ENCODE data around the gene CASZ1.

CASZ1 gene

DNA sequence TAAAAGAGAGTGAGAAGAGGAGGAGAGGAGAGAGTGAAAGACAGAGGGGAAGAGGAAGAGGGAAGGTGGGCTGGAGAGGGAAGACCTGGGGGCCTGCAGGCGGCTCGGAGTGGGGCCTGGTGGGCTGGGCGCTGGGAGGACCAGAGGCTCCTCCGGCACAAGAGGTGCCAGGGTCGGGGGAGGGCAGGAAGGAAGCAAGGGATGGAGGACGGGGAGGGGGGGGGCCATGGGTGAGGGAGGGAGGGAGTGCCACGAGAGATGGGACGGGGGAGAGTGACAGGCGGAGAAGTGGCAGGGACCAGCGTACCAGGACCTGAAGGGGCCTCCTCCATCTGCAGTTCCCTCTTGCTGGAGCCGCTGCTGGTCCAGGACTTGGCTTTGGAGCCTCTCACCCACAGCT is 87.7 kb downstream of the CASZ1 start:
- Histone ChIP-seq H3K9me3 (ENCODE audit: control insufficient read depth, low read length) (no peaks in the 10 kb centered on the region), H3K36me3 (ENCODE audit: control insufficient read depth, insufficient read depth, low read length) (no peaks in the 10 kb centered on the region), H3K4me1 (ENCODE audit: control insufficient read depth, insufficient read depth, low read length, poor library complexity, severe bottlenecking) (no peaks in the 10 kb centered on the region), H3K4me3 (ENCODE audit: insufficient read depth, low read depth, low read length, poor library complexity, severe bottlenecking) (no peak overlapping the region), H3K27me3 (replicated peaks; ENCODE audit: control insufficient read depth, insufficient read depth, low read length, poor library complexity, severe bottlenecking) (no peaks in the 10 kb centered on the region), H3K27ac (ENCODE audit: insufficient read depth, low read length, poor library complexity, severe bottlenecking) (no peak overlapping the region)
- DNase-seq, result no peak

DNA sequence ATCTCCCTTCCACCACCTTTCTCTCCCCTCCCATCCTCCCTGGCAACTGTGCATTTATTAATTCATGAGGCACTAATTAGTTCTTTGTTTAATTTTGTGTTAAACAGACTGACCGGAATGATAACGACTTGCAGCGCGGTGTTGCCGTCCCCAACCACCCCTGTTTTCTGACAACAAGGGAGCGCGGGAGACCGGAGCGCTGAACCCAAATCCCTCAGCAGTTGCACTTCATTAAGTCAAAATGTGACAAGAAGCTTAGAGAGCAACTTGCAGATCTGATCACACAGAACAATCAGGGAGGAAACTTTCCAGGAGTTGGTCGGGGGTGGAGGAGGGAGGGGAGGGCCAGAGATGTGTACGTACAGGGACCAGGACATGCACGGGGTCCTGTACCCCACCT is 89.2 kb downstream of the CASZ1 start:
- Histone ChIP-seq H3K36me3 (ENCODE audit: control insufficient read depth, insufficient read depth, low read length) (no peaks in the 10 kb centered on the region), H3K27me3 (replicated peaks; ENCODE audit: control insufficient read depth, insufficient read depth, low read length, poor library complexity, severe bottlenecking) (no peaks in the 10 kb centered on the region), H3K4me1 (ENCODE audit: control insufficient read depth, insufficient read depth, low read length, poor library complexity, severe bottlenecking) (no peaks in the 10 kb centered on the region), H3K27ac (ENCODE audit: insufficient read depth, low read length, poor library complexity, severe bottlenecking) (no peak overlapping the region), H3K9me3 (ENCODE audit: control insufficient read depth, low read length) (no peaks in the 10 kb centered on the region), H3K4me3 (ENCODE audit: insufficient read depth, low read depth, low read length, poor library complexity, severe bottlenecking) (no peak overlapping the region)
- no peak for DNase-seq

DNA sequence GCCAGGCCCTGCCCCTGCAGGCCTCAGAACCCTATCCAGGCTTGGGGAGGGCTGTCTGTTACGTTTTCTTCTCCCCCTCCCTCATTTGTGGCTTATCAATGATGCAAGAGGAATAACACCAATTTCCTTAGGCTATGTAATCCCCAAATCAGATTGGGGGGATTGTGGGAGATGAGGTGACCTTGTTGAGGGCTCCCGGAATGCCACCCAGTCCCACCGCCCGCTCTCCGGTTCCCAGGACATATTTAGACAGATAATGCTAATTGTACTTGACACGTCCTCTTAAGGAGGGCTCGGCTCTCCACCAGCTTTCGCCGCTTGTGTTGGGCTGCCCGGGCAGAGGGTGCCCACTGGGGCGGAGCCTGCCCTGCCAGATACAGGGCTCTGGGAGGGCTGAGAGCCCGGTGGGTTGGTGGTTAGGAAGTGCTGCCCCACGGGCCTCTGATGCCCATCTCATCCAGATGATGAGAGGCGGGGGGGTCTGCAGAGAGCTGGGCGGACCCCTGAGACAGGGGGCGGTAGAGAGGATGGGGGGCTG is 90.0 kb downstream of the CASZ1 start:
- no peaks in the 10 kb centered on the region for H3K4me1 ChIP-seq (ENCODE audit: control insufficient read depth, insufficient read depth, low read length, poor library complexity, severe bottlenecking)
- H3K27ac ChIP-seq (ENCODE audit: insufficient read depth, low read length, poor library complexity, severe bottlenecking), result no peak overlapping the region
- no peak for DNase-seq
- H3K4me3 ChIP-seq (ENCODE audit: insufficient read depth, low read depth, low read length, poor library complexity, severe bottlenecking), result no peak overlapping the region
- H3K27me3 ChIP-seq (replicated peaks; ENCODE audit: control insufficient read depth, insufficient read depth, low read length, poor library complexity, severe bottlenecking), result no peaks in the 10 kb centered on the region
- no peaks in the 10 kb centered on the region for H3K36me3 ChIP-seq (ENCODE audit: control insufficient read depth, insufficient read depth, low read length)
- H3K9me3 ChIP-seq (ENCODE audit: control insufficient read depth, low read length), result no peaks in the 10 kb centered on the region

DNA sequence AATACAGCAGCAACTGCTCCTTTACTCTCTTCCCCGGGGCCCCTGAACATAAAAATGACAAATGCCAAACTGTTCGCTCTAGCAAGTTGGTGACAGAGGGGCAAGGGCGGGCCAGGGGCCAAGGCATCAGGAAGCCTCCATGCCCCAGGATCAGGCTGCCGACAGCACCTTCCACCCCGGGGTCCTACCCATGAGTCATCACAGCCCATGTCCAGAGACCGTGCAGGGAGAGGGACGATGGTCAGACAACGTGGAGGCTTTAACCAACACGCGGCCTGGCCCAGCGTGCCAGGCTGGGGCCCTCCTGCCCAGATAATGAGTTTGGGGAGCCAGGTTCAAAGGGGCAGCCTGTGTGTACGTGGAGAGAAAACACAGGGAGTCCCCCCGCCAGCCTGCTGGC is 90.5 kb downstream of the CASZ1 start:
- Histone ChIP-seq H3K27me3 (replicated peaks; ENCODE audit: control insufficient read depth, insufficient read depth, low read length, poor library complexity, severe bottlenecking) (no peaks in the 10 kb centered on the region), H3K4me3 (ENCODE audit: insufficient read depth, low read depth, low read length, poor library complexity, severe bottlenecking) (no peak overlapping the region), H3K36me3 (ENCODE audit: control insufficient read depth, insufficient read depth, low read length) (no peaks in the 10 kb centered on the region), H3K4me1 (ENCODE audit: control insufficient read depth, insufficient read depth, low read length, poor library complexity, severe bottlenecking) (no peaks in the 10 kb centered on the region), H3K27ac (ENCODE audit: insufficient read depth, low read length, poor library complexity, severe bottlenecking) (no peak overlapping the region), H3K9me3 (ENCODE audit: control insufficient read depth, low read length) (no peaks in the 10 kb centered on the region)
- DNase-seq, result no peak

DNA sequence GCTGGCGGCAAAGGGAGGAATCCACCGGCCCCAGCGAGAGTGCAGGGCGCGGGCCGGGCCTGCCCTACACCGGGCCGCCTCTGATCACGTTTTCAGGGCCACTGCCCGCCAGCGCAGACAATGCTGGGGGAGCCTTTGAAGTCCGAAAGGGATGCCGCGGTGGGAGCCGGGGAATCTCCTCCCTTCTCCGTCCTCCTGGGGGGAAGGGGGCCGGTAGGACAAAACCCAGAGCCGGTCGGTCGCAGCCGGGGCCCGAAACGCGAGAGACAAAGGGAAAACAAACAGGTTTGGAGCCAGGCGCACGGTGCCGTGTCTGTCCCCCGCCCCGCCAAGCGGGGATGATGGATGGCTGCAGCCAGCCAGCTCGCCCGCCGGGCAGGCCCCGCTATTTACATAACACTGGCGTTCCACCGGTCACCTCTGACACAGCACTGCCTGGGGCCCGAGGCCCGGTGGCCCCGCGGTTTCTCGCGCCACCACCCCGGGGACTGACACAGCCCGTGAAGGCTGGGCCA is 92.0 kb downstream of the CASZ1 start:
- no peak for DNase-seq
- Histone ChIP-seq H3K4me1 (ENCODE audit: control insufficient read depth, insufficient read depth, low read length, poor library complexity, severe bottlenecking) (no peaks in the 10 kb centered on the region), H3K36me3 (ENCODE audit: control insufficient read depth, insufficient read depth, low read length) (no peaks in the 10 kb centered on the region), H3K9me3 (ENCODE audit: control insufficient read depth, low read length) (no peaks in the 10 kb centered on the region), H3K27ac (ENCODE audit: insufficient read depth, low read length, poor library complexity, severe bottlenecking) (no peak overlapping the region), H3K4me3 (ENCODE audit: insufficient read depth, low read depth, low read length, poor library complexity, severe bottlenecking) (no peak overlapping the region), H3K27me3 (replicated peaks; ENCODE audit: control insufficient read depth, insufficient read depth, low read length, poor library complexity, severe bottlenecking) (no peaks in the 10 kb centered on the region)

DNA sequence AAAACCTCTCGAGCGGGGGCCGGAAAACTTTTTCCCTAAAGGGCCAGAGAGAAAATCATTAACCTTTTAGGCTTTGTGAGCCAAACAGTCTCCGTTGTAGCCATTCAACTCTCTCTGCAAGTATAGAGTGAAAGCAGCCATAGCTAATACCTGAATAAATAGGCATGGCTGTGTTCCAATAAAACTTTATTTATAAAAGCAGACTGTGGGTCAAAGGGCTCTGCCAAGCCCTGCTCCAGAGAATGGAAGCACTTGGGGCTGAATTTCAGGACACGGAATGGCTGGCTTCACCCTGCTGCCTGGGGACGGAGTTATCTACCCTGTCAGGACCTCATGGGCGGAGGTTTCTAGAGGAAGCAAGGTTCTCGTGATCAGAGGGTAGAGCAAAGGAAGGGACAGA is 92.7 kb downstream of the CASZ1 start:
- DNase-seq, result no peak
- H3K9me3 ChIP-seq (ENCODE audit: control insufficient read depth, low read length), result no peaks in the 10 kb centered on the region
- H3K27me3 ChIP-seq (replicated peaks; ENCODE audit: control insufficient read depth, insufficient read depth, low read length, poor library complexity, severe bottlenecking), result no peaks in the 10 kb centered on the region
- H3K27ac ChIP-seq (ENCODE audit: insufficient read depth, low read length, poor library complexity, severe bottlenecking), result no peak overlapping the region
- H3K4me1 ChIP-seq (ENCODE audit: control insufficient read depth, insufficient read depth, low read length, poor library complexity, severe bottlenecking), result no peaks in the 10 kb centered on the region
- H3K4me3 ChIP-seq (ENCODE audit: insufficient read depth, low read depth, low read length, poor library complexity, severe bottlenecking), result no peak overlapping the region
- no peaks in the 10 kb centered on the region for H3K36me3 ChIP-seq (ENCODE audit: control insufficient read depth, insufficient read depth, low read length)

DNA sequence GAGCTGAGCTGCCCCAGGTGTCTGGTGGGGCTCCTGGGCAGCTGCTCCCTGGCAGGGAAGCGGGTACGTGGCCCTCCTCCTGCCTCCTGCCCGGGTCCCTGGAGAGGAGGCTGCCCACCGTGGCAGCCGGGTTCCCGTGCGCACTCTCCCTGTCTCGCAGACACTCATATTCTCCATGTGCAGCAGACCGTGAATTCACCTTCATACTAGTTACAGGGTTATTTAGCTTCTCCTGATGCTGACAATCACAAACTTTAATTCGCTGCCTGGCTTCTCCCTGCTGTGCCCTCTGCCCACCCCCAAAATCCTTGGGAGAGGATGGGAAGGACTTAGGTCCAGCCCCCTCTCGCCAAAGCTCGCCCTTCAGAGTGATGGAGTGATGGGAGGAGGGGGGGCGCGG is 95.3 kb downstream of the CASZ1 start:
- H3K27me3 ChIP-seq (replicated peaks; ENCODE audit: control insufficient read depth, insufficient read depth, low read length, poor library complexity, severe bottlenecking), result no peaks in the 10 kb centered on the region
- DNase-seq, result no peak

DNA sequence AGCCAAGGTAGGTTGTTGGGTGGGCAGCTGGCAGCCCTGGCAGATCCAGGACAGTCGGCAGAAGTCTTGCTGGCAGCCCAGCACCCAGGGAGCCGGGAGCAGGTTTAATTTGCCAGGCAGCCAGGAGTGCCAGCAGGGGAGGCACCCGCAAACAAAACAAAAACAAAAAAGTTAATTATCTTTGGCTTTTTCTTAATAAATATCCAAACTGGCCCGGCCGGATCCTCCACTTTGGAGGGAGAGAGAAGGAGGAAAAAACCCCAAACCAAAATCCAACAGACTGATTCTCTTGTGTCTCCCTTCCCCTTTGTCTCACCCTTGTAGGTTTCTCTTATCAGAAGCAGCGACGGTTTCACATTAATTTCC is 97.0 kb downstream of the CASZ1 start:
- Histone ChIP-seq H3K36me3 (ENCODE audit: control insufficient read depth, insufficient read depth, low read length) (no peaks in the 10 kb centered on the region), H3K9me3 (ENCODE audit: control insufficient read depth, low read length) (no peaks in the 10 kb centered on the region), H3K27me3 (replicated peaks; ENCODE audit: control insufficient read depth, insufficient read depth, low read length, poor library complexity, severe bottlenecking) (no peaks in the 10 kb centered on the region), H3K4me3 (ENCODE audit: insufficient read depth, low read depth, low read length, poor library complexity, severe bottlenecking) (no peak overlapping the region), H3K4me1 (ENCODE audit: control insufficient read depth, insufficient read depth, low read length, poor library complexity, severe bottlenecking) (no peaks in the 10 kb centered on the region), H3K27ac (ENCODE audit: insufficient read depth, low read length, poor library complexity, severe bottlenecking) (no peak overlapping the region)
- DNase-seq, result no peak

More for the DNA sequence above, 95.3 kb downstream of the CASZ1 start:
- Histone ChIP-seq H3K36me3 (ENCODE audit: control insufficient read depth, insufficient read depth, low read length) (no peaks in the 10 kb centered on the region), H3K4me3 (ENCODE audit: insufficient read depth, low read depth, low read length, poor library complexity, severe bottlenecking) (no peak overlapping the region), H3K27ac (ENCODE audit: insufficient read depth, low read length, poor library complexity, severe bottlenecking) (no peak overlapping the region), H3K4me1 (ENCODE audit: control insufficient read depth, insufficient read depth, low read length, poor library complexity, severe bottlenecking) (no peaks in the 10 kb centered on the region), H3K9me3 (ENCODE audit: control insufficient read depth, low read length) (no peaks in the 10 kb centered on the region)

DNA sequence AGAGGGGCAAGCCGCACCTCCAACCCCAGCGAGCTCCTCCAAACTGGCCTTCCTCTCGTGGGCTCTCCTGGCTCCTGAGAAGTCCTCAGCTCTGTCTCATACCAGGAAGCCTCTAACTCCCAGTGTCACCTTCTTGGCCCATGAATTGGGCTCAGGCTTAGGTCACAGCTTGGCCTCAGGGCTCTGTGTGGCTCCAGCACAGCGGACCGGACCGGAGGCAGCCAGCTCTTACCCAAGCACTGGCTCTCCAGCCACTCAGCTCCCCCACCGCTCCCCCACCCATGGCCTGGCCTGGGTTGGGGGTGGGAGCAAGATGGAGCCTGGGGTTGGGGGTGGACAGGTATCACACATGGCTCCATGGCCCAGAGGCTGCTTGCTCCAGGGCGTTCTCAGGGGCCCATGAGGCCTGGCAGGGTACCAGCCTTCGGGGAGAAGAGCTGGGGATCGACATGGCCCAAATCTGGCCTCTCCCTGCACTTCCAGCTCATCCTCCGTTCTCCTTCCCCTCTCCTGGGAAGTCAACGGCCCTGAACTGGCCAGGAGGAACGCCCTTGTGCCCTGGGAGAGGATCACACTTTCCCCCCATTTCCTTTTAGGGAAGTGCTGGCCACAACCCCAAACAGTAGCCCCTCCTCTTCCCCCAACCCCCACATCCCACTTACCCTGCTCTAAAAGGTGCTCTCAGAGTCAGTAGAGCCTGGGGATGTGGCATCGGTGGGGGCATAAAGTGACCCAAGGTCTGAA is 97.5 kb downstream of the CASZ1 start:
- H3K27ac ChIP-seq (ENCODE audit: insufficient read depth, low read length, poor library complexity, severe bottlenecking), result no peak overlapping the region

DNA sequence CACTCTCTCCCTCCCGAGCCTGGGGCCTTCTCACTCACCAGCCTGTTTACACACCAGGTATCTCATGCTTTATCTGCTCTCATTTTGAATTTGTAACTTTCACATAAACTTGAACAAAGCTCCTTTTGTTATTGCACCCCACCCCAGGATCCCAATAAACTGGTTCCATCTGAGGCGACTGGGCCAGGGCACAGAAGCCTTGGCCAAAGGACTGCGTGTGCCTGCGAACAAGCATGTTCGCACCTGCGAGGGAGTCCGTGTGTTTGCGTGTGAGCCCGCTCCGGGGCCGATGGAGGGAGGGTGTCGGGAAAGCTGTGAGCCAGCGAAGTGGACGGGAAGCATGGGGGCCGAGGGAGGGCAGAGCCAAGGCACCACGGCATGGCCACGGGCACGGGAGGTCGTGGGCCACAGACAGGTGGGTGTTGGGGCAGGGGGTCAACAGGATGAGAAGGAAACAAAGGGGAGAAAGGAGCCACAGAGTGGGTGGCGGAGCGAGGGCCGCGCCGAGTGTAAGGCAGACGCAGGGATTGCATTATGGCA is 98.8 kb downstream of the CASZ1 start:
- Histone ChIP-seq H3K36me3 (ENCODE audit: control insufficient read depth, insufficient read depth, low read length) (no peaks in the 10 kb centered on the region), H3K4me3 (ENCODE audit: insufficient read depth, low read depth, low read length, poor library complexity, severe bottlenecking) (no peak overlapping the region), H3K9me3 (ENCODE audit: control insufficient read depth, low read length) (no peaks in the 10 kb centered on the region), H3K27ac (ENCODE audit: insufficient read depth, low read length, poor library complexity, severe bottlenecking) (no peak overlapping the region), H3K27me3 (replicated peaks; ENCODE audit: control insufficient read depth, insufficient read depth, low read length, poor library complexity, severe bottlenecking) (no peaks in the 10 kb centered on the region), H3K4me1 (ENCODE audit: control insufficient read depth, insufficient read depth, low read length, poor library complexity, severe bottlenecking) (peaks cover 8% of the 10 kb centered on the region)
- no peak for DNase-seq

More for the DNA sequence above, 97.5 kb downstream of the CASZ1 start:
- H3K9me3 ChIP-seq (ENCODE audit: control insufficient read depth, low read length), result no peaks in the 10 kb centered on the region
- H3K36me3 ChIP-seq (ENCODE audit: control insufficient read depth, insufficient read depth, low read length), result no peaks in the 10 kb centered on the region
- no peak overlapping the region for H3K4me3 ChIP-seq (ENCODE audit: insufficient read depth, low read depth, low read length, poor library complexity, severe bottlenecking)
- DNase-seq, result no peak
- no peaks in the 10 kb centered on the region for H3K4me1 ChIP-seq (ENCODE audit: control insufficient read depth, insufficient read depth, low read length, poor library complexity, severe bottlenecking)
- no peaks in the 10 kb centered on the region for H3K27me3 ChIP-seq (replicated peaks; ENCODE audit: control insufficient read depth, insufficient read depth, low read length, poor library complexity, severe bottlenecking)

Measured in effector memory CD4-positive, alpha-beta T cell (primary cell).